ENCODE data around the gene MBP. TPM values are rescaled to one million over a fixed set of nuclear protein-coding genes. Genes with fewer than 3 reads are reported as not detected.

Gene MBP
- total and polyA plus RNA-seq, 2 experiments from 2014 or later: 18.4 to 22.9 TPM

DNA sequence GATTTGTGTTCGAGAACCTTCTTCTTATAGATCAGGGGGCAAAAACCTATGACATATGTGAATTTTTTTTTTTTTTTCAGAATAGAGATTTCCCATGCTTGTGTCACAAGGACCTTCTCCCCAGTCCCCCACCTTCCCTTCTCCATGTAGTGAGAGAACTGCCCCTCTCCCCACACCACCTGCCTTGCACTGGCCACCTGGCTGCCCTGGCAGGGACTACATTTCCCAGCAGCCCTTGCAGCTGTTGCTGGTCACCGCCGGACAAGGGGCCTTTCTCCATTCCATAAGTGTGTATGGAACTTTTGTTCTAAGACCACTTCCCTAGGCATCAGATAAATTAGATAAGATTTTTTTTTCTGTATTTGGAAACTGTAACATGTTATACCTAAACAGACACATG, 22.2 kb downstream of the MBP start:
- peaks cover 54% of the 10 kb centered on the region for H3K4me1 Mint-ChIP-seq

DNA sequence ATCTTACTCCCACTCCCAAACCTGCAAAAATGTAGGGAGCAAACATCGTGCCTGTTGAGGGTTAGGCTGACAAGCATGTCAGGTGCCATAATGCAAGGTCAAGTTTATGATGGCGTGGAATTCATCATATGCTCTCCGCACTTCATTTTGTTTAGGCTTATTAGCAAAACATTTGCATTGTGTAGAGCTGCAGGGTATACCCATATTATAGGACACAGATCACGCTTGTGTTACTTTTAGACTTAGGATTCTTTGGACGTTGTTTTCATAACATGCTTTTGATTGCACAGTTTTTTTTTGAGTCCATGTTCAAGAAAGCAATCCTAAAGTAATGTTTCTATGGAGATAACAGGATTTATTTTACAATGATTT, 22.9 kb downstream of the MBP start:
- Mint-ChIP-seq H3K4me1 (peaks cover 48% of the 10 kb centered on the region), H3K27ac (no peak overlapping the region), H3K27me3 (ENCODE audit: insufficient read depth, low read depth, poor library complexity) (peaks cover 4% of the 10 kb centered on the region), H3K4me3 (no peak overlapping the region), H3K36me3 (ENCODE audit: low read depth) (no peaks in the 10 kb centered on the region; the same call in 1 of the 3 replicates), H3K9me3 (no peaks in the 10 kb centered on the region)
- H3K36me3 ChIP-seq (ENCODE audit: insufficient read depth): no peaks in the 10 kb centered on the region
- H4K20me1 ChIP-seq (replicated peaks; ENCODE audit: insufficient read depth): no peaks in the 10 kb centered on the region
- H3K27me3 ChIP-seq (ENCODE audit: insufficient read depth): no peaks in the 10 kb centered on the region
- no peaks in the 10 kb centered on the region for H3K9me2 ChIP-seq (ENCODE audit: insufficient read depth)
- ATAC-seq (no peak), DNase-seq (ENCODE audit: low spot score) (no peak)
- no peaks in the 10 kb centered on the region for H3F3A ChIP-seq (replicated peaks; ENCODE audit: low read depth)
- no peak overlapping the region for H3K4me3 ChIP-seq
- no peak overlapping the region for H3K4me2 ChIP-seq
- no peak overlapping the region for H2AFZ ChIP-seq
- peaks cover 12% of the 10 kb centered on the region; the same call in 1 of the 2 replicates for H3K4me1 ChIP-seq (ENCODE audit: insufficient read depth)
- H3K79me2 ChIP-seq (replicated peaks; ENCODE audit: insufficient read depth): peaks cover 7% of the 10 kb centered on the region; the same call in 1 of the 2 replicates
- H3K27ac ChIP-seq (ENCODE audit: low read depth): no peak overlapping the region
- TF ChIP-seq ZNF114 (CRISPR knock-in tag; IDR thresholded peaks at IDR 0.05): no peak
- TF ChIP-seq ZNF331 (CRISPR knock-in tag; IDR thresholded peaks at IDR 0.05; ENCODE audit: low read depth): no peak
- TF ChIP-seq, protein P1, sequence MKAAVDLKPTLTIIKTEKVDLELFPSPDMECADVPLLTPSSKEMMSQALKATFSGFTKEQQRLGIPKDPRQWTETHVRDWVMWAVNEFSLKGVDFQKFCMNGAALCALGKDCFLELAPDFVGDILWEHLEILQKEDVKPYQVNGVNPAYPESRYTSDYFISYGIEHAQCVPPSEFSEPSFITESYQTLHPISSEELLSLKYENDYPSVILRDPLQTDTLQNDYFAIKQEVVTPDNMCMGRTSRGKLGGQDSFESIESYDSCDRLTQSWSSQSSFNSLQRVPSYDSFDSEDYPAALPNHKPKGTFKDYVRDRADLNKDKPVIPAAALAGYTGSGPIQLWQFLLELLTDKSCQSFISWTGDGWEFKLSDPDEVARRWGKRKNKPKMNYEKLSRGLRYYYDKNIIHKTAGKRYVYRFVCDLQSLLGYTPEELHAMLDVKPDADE (IDR thresholded peaks at IDR 0.05): no peak
- TF ChIP-seq EZH2 (IDR thresholded peaks at IDR 0.05; ENCODE audit: low read depth, unreplicated experiment): no peak
- TF ChIP-seq, protein P2, sequence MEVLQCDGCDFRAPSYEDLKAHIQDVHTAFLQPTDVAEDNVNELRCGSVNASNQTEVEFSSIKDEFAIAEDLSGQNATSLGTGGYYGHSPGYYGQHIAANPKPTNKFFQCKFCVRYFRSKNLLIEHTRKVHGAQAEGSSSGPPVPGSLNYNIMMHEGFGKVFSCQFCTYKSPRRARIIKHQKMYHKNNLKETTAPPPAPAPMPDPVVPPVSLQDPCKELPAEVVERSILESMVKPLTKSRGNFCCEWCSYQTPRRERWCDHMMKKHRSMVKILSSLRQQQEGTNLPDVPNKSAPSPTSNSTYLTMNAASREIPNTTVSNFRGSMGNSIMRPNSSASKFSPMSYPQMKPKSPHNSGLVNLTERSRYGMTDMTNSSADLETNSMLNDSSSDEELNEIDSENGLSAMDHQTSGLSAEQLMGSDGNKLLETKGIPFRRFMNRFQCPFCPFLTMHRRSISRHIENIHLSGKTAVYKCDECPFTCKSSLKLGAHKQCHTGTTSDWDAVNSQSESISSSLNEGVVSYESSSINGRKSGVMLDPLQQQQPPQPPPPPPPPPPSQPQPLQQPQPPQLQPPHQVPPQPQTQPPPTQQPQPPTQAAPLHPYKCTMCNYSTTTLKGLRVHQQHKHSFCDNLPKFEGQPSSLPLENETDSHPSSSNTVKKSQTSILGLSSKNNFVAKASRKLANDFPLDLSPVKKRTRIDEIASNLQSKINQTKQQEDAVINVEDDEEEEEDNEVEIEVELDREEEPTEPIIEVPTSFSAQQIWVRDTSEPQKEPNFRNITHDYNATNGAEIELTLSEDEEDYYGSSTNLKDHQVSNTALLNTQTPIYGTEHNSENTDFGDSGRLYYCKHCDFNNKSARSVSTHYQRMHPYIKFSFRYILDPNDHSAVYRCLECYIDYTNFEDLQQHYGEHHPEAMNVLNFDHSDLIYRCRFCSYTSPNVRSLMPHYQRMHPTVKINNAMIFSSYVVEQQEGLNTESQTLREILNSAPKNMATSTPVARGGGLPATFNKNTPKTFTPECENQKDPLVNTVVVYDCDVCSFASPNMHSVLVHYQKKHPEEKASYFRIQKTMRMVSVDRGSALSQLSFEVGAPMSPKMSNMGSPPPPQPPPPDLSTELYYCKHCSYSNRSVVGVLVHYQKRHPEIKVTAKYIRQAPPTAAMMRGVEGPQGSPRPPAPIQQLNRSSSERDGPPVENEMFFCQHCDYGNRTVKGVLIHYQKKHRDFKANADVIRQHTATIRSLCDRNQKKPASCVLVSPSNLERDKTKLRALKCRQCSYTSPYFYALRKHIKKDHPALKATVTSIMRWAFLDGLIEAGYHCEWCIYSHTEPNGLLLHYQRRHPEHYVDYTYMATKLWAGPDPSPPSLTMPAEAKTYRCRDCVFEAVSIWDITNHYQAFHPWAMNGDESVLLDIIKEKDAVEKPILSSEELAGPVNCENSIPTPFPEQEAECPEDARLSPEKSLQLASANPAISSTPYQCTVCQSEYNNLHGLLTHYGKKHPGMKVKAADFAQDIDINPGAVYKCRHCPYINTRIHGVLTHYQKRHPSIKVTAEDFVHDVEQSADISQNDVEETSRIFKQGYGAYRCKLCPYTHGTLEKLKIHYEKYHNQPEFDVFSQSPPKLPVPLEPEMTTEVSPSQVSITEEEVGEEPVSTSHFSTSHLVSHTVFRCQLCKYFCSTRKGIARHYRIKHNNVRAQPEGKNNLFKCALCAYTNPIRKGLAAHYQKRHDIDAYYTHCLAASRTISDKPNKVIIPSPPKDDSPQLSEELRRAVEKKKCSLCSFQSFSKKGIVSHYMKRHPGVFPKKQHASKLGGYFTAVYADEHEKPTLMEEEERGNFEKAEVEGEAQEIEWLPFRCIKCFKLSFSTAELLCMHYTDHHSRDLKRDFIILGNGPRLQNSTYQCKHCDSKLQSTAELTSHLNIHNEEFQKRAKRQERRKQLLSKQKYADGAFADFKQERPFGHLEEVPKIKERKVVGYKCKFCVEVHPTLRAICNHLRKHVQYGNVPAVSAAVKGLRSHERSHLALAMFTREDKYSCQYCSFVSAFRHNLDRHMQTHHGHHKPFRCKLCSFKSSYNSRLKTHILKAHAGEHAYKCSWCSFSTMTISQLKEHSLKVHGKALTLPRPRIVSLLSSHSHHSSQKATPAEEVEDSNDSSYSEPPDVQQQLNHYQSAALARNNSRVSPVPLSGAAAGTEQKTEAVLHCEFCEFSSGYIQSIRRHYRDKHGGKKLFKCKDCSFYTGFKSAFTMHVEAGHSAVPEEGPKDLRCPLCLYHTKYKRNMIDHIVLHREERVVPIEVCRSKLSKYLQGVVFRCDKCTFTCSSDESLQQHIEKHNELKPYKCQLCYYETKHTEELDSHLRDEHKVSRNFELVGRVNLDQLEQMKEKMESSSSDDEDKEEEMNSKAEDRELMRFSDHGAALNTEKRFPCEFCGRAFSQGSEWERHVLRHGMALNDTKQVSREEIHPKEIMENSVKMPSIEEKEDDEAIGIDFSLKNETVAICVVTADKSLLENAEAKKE (CRISPR knock-in tag; IDR thresholded peaks at IDR 0.05): no peak
- TF ChIP-seq STAT1 (IDR thresholded peaks at IDR 0.05; ENCODE audit: unreplicated experiment): no peak

More for the DNA sequence above, 22.2 kb downstream of the MBP start:
- Histone ChIP-seq H3K36me3 (ENCODE audit: insufficient read depth) (no peaks in the 10 kb centered on the region), H2AFZ (no peak overlapping the region), H3K79me2 (replicated peaks; ENCODE audit: insufficient read depth) (peaks cover 7% of the 10 kb centered on the region; the same call in 1 of the 2 replicates), H3F3A (replicated peaks; ENCODE audit: low read depth) (no peaks in the 10 kb centered on the region), H3K27ac (ENCODE audit: low read depth) (no peak overlapping the region), H3K9me2 (ENCODE audit: insufficient read depth) (no peaks in the 10 kb centered on the region), H3K4me3 (no peak overlapping the region), H3K4me1 (ENCODE audit: insufficient read depth) (peaks cover 12% of the 10 kb centered on the region; the same call in 1 of the 2 replicates), H3K27me3 (ENCODE audit: insufficient read depth) (no peaks in the 10 kb centered on the region), H4K20me1 (replicated peaks; ENCODE audit: insufficient read depth) (no peaks in the 10 kb centered on the region; the same call in 1 of the 2 replicates), H3K4me2 (no peak overlapping the region)
- DNase-seq (ENCODE audit: low spot score) (peak; percentile 25), ATAC-seq (peak; percentile 32; the same call in 2 of the 3 replicates)
- H3K27me3 Mint-ChIP-seq (ENCODE audit: insufficient read depth, low read depth, poor library complexity): peaks cover 4% of the 10 kb centered on the region
- no peaks in the 10 kb centered on the region; the same call in 1 of the 3 replicates for H3K36me3 Mint-ChIP-seq (ENCODE audit: low read depth)
- H3K4me3 Mint-ChIP-seq: no peak overlapping the region
- no peaks in the 10 kb centered on the region for H3K9me3 Mint-ChIP-seq
- TF ChIP-seq, protein P3, sequence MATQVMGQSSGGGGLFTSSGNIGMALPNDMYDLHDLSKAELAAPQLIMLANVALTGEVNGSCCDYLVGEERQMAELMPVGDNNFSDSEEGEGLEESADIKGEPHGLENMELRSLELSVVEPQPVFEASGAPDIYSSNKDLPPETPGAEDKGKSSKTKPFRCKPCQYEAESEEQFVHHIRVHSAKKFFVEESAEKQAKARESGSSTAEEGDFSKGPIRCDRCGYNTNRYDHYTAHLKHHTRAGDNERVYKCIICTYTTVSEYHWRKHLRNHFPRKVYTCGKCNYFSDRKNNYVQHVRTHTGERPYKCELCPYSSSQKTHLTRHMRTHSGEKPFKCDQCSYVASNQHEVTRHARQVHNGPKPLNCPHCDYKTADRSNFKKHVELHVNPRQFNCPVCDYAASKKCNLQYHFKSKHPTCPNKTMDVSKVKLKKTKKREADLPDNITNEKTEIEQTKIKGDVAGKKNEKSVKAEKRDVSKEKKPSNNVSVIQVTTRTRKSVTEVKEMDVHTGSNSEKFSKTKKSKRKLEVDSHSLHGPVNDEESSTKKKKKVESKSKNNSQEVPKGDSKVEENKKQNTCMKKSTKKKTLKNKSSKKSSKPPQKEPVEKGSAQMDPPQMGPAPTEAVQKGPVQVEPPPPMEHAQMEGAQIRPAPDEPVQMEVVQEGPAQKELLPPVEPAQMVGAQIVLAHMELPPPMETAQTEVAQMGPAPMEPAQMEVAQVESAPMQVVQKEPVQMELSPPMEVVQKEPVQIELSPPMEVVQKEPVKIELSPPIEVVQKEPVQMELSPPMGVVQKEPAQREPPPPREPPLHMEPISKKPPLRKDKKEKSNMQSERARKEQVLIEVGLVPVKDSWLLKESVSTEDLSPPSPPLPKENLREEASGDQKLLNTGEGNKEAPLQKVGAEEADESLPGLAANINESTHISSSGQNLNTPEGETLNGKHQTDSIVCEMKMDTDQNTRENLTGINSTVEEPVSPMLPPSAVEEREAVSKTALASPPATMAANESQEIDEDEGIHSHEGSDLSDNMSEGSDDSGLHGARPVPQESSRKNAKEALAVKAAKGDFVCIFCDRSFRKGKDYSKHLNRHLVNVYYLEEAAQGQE (IDR thresholded peaks at IDR 0.05; ENCODE audit: unreplicated experiment): no peak
- TF ChIP-seq NANOG (IDR thresholded peaks at IDR 0.05; ENCODE audit: borderline replicate concordance) (no peak), ZNF331 (CRISPR knock-in tag; IDR thresholded peaks at IDR 0.05; ENCODE audit: low read depth) (no peak), STAT1 (IDR thresholded peaks at IDR 0.05; ENCODE audit: unreplicated experiment) (no peak), ZNF114 (CRISPR knock-in tag; IDR thresholded peaks at IDR 0.05) (no peak), POLR2AphosphoS5 (IDR thresholded peaks at IDR 0.05; ENCODE audit: low read depth) (no peak), EZH2phosphoT487 (IDR thresholded peaks at IDR 0.05; ENCODE audit: unreplicated experiment) (no peak), JUNB (IDR thresholded peaks at IDR 0.05; ENCODE audit: unreplicated experiment) (no peak), CREB1 (CRISPR knock-in tag; IDR thresholded peaks at IDR 0.05; ENCODE audit: low read depth) (no peak)
- H3K27ac Mint-ChIP-seq: no peak overlapping the region

Measured in GM23338 (cell line).